ENCODE measurements around the gene ABCA12.

The ABCA12 gene

DNA sequence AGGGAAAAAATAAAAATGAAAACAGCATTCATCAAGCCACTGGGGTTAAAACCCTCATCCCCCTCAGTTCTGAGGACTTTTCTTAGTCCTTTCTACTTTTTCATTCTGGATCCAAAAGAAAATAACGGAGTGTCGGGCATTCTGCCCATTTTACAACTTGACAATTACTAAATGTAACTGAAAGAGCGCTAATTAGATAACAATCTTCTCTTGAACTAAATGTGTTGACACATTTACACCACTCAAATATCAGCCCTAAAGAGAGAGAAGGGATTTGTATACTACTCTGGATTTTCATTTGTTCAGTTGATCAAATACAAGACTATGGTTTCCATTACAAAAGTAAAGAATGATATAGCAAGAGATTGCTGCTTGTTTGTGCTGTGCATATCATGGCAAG lies 27.5 kb downstream of the ABCA12 start:
- DNase-seq: no peak

DNA sequence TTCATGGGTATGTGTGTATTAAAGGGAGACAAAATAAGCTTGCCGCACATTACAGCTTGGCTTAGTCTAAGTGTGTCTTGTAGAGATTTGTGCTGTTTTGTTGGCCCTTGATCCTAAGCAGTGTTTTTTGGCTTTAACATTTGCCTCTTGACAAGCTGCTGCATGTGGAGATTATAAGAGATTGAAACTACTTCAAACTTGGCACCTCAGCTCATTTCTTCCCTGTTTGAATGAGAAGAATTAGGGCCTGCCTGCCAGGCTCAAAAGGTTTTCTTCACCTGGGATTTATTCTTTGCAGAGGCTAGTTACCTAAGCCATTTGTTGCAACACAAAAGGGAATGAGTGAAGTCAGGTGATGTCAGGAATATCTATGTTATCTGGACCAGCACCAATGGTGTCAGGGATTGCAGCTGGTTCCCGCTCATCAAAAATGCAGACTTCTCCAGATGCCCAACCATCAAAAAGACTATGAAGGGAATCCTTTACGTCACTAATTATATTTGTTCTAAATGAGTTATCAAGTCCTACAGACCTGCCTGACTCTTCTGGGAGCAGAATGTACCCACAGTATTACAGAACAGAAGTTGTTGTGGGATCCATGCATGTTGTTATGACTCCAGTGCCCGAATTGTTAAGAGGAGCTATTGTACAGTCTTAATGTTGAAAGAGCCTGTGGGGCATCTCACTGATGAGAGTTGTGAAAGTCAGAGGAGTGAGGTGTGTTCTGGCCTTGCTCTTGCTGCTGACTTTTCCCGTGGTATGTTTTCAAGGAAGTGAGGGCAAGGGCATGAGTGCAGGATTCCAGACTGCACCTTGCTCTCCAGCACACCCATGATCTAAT lies 31.0 kb downstream of the ABCA12 start:
- DNase-seq: no peak

DNA sequence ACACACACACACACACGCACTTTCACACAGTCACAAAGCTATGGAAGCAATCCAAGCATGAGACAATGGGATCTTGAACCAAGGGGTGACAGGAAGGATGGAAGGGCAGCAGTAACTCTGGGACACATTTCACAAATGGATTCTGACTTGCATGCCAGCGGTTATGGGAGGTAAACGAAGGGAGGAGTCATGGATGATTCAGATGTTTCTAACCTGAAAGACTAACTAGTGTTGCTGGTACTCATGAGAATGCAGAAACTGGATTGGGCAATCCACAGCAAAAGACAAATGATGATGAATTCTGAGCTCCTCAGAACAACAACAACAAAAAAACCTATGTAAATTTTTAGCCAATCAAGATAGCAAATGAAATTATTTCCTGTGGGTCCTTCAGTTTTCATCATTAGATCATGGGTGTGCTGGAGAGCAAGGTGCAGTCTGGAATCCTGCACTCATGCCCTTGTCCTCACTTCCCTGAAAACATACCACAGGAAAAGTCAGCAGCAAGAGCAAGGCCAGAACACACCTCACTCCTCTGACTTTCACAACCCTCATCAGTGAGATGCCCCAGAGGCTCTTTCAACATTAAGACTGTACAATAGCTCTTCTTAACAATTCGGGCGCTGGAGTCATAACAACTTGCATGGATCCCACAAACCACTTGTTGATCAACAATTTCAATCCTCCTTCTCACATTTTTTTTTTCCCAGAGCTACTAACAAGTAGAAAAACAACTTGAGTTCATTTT lies 32.6 kb downstream of the ABCA12 start:
- no peak for DNase-seq

DNA sequence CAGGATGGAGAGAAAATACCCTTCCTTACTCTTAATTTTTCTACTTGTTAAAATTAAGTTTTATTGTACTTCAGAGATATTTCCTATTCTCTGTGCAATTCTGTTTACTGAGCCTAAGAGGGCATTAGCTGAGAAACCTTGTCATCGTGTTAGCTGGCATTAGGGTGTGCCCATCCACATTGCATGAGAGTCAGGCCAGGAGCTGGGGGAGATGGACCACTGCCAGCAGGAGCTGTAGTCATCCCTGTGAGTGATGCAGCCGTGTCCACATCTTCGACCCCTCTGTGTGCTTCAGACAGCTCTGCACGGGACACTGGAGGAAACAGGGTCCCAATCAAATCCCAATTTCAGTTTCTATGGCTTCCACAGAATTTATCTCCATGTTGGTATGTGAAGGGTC lies 34.2 kb downstream of the ABCA12 start:
- DNase-seq: no peak

DNA sequence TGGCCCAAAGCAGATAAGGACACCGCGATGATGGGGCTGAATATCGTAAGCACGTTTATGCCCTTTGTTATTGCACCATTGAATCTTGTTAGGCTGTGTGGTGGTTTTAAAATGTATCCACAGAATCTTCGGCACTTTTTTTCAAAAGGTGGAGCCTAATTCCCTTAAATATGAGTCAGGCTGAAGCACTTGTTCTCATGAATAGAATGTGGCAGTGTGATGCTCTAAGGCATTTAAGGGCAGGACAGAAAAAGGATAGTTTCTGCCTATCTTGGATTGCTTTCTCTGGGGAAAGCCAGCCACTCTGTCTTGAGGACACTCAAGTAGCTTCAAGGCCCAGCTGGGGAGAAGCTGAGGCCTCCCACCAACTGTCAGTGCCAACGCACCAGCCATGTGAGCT lies 39.6 kb downstream of the ABCA12 start:
- DNase-seq: no peak

DNA sequence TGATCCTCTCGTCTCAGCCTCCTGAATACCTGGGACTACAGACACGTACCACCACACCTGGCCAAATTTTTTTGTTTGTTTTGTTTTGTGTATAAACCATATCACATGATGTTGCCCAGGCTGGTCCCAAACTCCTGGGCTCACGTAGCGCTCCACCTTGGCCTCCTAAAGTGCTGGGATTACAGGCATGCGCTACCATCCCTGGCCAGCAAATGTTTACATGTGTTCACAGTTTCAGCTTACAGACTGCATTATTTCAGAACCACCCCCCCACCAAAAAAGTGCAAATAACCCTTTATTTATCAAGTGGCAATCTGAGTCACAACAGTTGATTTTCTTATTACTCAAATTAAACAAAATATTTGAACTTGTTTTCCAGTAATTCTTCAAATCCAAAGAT lies 54.3 kb downstream of the ABCA12 start:
- DNase-seq: no peak

DNA sequence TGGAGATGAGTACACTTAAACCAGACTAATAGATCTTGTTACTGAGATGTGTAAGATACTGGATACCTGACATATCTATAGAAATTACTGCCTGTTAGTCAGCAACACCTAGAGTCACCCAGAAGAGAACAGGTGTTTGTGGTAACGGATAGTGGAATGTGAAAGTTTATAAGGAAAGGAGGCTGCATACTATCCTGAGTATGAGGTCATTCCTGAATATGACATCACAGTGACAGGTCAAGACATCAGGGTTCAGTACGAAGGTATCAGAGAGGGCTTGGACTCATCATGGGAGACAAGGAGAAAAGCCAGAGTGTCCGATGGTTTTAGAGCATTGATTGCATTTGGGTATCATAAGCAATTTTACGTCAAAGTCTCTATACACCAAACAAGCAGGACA lies 55.3 kb downstream of the ABCA12 start:
- DNase-seq: no peak

DNA sequence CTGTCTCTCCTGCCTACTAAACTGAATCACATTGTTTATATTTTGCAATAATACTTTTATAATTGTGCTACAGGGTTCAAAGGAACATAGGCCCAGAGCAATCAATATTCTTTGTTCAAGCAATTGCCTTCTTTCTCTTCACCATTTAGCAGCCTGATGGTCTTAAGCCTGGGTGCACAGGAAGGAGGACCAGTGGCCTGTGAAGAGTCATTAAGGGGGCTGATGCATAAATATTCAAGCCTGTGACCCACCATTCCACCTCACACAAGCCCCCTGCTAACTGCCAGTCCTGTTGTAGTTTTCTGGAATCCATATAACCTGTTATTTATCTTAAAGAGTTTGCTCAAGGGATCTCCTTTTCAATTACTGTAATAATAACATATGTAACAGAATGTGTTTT lies 56.0 kb downstream of the ABCA12 start:
- no peak for DNase-seq

DNA sequence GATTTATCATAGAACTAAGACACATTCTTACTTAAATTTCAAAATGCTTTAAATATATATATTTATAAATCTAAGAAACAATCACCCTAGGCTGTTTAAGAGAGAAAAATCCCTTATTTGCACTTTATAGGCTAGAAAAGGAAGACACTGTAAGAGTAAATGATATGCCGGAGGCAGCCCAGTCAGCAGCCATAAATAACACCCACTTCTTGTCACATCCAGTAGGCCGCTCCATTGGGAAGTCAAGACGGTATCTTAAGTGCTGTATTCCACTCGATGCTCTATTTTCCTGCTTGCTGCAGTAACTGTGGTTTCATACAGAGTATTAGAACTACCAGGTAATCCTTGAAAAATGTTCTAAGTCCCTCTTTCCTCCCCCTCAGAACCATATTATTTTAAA lies 57.9 kb downstream of the ABCA12 start:
- DNase-seq: no peak

DNA sequence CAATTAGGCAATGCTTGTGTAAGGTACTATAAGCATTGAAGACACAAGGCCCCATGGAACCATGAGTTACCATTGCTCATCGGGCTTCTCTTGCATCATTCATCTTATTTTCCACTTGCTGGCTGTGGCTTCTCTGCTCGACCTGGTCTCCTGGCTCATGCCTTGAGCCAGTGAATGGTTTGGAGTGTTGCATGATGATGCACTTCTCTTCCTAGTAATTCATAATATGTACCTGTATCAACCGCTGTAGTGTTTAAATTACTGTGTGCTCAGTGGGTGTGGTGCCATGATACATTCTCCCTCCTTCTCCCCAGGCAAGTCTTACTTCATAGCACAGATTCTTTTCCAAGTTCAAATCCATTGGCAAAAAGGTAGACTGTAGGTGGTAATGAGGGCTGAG lies 66.8 kb downstream of the ABCA12 start:
- DNase-seq: no peak

DNA sequence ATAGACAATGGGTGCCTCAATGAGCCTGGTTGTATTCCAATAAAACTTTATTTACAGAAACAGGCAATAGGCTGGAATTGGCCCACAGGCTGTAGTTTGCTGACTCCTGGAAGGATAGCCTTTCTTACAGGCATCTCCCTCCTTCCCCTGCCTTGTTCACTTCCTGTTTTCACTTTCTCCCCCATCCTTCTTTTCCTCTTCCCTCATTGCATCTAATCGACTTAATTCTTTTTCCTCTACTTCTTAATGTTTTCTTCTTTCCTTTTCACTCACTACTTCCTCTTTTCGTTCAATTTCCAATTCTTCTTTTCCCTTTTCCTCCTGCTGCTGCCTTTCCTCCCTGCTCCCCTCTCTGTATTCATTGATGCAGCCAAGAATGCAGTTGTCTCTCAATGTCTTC lies 70.0 kb downstream of the ABCA12 start:
- no peak for DNase-seq

DNA sequence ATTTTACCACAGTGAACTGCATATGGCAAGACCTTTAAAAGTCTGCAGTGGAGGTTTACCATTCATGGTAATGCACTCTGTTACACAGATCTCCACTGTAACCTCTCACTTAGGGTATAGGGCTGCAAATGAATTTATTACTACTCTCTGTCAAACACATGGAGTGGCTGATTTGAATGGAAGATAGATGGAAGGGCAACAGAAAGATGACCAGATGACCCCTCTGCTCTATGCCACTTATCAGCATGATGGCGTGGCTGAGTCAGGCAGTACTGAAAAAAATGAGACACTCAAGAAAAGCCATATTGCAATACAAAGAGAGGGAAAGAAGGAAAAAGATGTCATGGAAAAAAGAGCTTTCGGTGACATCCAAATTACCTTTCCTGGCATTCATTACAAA lies 72.3 kb downstream of the ABCA12 start:
- DNase-seq: no peak

DNA sequence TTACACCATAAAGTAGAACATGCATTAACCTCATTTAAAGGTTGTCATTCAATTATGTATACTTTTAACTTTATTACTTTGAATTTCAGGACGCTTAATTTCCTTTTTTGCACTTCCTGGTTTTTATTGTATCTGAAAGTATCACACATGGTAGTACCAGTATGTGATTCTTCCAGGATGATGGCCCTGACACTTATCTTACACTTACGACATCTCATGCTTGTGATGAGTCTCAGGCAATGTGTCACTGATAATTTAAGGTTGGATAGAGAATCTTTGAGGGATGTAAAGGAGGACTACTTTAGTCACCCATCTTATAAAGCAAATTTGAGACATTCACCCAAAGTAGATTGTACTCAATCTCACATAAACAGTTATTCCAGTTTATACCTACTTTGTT lies 74.9 kb downstream of the ABCA12 start:
- no peak for DNase-seq

DNA sequence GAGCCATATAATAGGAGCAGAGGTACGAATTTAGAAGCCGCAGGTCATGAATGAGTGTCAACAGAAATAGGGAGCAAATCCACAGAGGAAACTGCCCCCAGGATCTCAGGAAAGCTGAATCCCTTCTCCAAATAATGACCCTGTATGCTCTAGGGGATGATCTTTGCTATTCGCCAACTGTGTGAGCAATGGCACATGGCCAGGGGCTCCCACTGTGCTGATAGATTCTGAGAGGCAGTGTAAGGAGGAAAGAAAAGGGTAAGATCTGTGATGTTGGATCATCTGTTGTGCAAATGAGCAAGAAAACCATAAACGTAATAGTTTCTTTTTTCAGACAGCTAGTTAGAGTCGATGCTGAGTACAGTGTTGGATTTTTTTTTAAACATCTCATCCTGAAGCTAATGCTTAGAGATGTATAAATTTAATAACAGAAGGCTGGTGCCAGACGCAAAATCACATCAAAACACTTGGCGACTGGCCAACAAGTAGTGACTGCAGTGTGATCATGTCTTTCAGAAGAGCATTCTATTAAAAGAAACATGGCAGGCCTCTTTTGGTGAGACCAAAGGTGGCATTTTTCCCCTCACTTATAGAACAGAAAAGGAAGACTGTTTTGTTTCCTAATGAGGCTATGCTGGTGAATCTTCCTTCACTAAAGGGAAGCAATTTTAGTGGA lies 77.4 kb downstream of the ABCA12 start:
- no peak for DNase-seq

DNA sequence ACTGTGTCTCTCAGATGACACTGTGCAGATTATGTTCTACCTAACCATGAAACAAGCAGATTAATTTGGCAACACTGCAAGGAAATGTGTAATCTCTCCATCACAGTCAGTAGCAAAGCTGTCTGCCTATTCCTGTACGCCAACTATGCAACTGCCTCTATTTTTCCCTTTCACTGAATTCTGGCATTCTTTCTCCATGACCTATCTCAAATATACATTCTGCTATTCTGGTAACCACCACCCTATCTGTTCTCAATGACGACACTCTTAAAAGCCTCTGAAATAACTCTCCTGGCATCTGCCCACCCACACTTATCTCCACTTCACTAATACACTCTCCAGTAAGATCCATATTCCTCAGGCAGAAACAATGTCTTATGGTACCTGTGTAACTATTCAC lies 78.7 kb downstream of the ABCA12 start:
- DNase-seq: no peak

DNA sequence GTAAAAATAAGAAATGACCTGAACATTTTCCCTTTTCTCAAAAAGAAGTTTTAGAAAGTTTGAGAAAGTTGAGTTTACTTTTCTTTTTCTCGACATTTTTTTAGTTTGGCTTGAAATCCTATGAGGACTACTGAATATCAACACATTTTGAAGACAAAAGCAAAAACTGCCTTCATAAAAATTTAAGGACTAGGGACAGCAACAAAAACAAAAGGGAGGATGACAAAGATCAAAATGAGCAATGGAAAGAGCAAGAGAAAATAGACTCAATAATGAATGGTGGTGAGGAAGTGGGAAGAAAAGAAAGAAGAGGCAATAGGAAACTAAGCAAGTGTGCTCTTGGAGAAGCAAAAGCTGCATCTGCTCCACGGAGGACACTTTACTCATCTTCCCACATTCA lies 82.5 kb downstream of the ABCA12 start:
- no peak for DNase-seq

DNA sequence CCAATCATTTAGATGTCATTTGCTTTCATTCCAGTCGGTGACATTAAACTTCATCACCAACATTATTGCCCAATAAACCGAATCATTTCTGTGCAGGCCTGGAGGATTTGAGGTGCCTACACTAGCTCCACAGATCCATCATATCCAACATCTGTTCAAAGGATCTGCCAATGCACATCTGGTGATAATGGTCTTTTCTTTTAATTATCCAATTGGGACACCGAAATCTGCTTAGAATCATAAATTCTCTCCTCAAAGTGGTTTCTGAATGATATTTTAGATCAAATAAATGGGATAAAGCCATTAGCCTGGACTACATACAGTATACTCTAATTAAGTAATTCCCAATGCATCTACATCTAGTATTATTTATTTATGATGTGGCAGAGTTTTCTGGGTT lies 85.6 kb downstream of the ABCA12 start:
- no peak for DNase-seq

DNA sequence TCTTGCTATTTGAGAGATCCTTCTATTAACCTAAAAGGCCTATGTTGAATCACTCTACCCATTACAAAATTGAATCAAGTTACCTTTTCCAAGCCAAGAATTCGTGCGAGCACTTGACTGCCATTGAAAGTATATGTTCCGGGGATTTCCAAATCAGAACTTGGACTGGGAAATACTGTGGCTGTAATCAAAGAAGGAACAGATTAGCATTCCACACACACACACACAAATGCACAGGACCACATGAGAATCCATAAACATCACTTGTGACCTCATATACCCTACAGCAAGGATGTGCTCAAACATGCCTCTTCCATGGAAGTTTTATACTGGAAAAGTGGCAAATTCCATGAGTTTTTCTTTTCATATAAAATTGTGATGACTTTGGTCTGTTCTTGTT lies 86.0 kb downstream of the ABCA12 start:
- DNase-seq: no peak

DNA sequence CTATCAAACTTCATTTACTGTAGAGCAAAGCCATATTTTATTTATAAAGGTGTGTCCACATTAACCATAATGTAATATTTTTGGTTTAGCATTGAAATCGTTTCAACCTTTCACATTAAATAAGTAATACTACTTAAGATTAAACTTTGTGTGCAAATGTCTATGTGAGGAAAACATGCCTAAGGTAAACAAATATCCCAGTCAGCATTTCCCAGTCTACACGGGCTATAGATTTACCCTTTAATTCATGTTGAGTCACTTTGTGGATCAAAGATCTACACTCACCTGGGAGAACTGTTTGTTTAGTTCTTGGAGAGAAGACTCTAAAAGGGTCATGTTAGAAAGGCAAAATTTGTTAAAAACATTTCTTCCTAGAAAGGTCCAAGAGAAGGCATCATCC lies 89.1 kb downstream of the ABCA12 start:
- no peak for DNase-seq

DNA sequence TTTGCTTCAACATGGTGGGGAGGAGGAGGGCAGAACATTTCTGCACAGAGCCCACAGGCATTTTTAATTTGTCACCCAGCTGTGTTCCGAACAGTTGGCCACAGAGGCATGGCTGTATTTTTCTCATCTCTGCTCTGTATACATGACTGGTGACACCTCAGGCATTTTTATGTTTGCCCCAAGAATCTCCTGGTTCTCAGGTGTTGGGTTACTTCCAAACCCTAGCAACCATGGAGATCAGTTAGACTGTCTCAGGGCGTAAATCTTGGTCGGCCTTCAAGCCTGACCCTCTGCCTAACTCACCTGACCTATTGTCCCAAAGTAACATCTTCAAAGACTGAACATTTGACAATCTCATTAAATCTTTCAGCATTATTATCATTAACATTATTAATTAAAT lies 100.0 kb downstream of the ABCA12 start:
- no peak for DNase-seq

DNA sequence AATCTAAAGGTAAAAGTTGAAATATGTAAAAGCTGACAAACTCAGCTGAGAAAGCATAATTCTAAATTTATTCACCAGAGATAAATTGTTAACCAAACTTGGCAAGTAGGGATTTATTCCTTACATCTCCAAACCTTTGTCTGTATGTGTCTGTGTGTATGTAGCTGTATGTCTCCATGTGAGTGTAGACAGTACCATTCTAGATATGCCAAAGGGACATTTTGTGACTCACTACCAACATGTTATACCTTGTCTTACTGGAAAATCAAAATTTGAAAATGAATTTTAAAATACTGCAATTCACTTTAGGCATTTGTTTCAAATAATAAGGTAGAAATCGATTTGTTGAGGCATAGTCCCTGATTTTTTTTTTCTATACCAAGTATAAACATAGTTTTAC lies 102.1 kb downstream of the ABCA12 start:
- DNase-seq: no peak

DNA sequence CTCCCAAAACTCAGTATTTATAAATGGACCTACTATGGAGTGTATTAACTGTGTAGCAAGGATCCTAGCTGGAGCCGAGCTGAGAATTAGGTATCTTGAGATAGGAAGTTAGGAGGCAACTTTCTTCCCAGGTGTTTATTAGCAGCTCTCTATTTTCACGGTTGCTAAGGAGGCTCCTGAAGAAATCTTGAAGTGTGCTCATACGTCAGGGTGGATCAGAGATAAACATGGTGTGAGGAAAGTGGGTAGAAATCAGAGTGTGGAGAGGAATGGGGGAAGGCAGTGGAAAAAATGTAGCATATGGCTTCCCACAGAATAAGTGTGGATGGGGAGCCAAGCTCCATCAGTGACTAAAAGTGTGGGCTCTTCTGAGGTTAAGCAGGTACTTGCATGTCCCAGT lies 104.3 kb downstream of the ABCA12 start:
- DNase-seq: no peak

DNA sequence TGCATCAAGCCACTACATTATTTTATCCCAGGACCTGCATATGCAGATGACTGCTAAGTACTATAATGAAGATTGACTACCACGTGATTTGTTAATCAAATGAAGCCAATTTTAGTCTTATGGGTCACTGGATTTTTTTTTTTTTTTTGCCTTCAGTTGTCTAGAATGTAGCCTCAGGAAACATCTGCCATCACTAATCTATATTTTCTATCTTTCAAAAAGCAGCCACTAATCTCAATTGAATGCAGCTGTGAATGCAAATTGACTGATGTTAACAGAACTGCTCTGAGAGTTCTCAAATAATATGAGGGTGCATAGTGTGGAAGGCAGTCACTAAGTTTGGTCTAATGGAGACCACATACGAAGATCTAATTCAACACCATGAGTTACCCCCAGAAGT lies 106.3 kb downstream of the ABCA12 start:
- no peak for DNase-seq

DNA sequence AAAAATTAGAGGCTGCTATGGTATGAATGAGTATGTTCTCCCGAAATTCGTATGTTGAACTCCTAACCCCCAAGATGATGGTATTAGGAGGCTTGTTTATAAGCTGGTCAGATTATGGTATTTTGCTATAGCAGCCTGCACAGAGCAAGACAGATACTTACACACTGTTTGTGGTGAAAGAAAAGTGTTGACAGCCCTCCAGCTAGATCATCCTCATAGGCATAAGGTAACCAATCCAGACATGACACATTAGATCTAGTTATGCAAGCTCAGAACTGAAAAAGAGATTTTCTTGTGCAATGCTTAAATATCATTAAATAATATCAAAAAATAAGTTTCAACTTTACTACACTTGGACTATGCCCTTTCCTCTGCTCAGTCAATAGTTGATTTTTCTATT lies 107.1 kb downstream of the ABCA12 start:
- no peak for DNase-seq

Measured in stimulated activated CD8-positive, alpha-beta memory T cell treated with anti-CD3 and anti-CD28 coated beads, Interleukin-4, amount 100 ng/mL, for 48 hours (primary cell).